WERI-Rb-1 (cell line): ENCODE results near the gene URM1.

Experiments
- DNase-seq: peaks from one replicate; pipeline ENCODE4 v3.0.0-alpha.2; 2020
- H3K27ac ChIP-seq: fragments of 250-450 bp; sonication (Bioruptor Pico); 2 replicates; pipeline ENCODE4 v1.5.1; 2020; ENCODE audit warnings: mild to moderate bottlenecking, moderate library complexity
- H3K27me3 ChIP-seq: fragments of 250-450 bp; sonication (Bioruptor Pico); 2 replicates; pipeline ENCODE4 v1.5.1; 2021; ENCODE audit warnings: mild to moderate bottlenecking, low read depth, moderate library complexity; ENCODE audit not compliant: insufficient read depth, severe bottlenecking
- H3K36me3 ChIP-seq: fragments of 250-450 bp; sonication (Bioruptor Pico); 2 replicates; pipeline ENCODE4 v1.5.1; 2020; ENCODE audit warnings: mild to moderate bottlenecking, moderate library complexity
- H3K4me3 ChIP-seq: 2 replicates; pipeline ENCODE4 v1.5.1; 2011; ENCODE audit warnings: low read depth, mild to moderate bottlenecking, control low read depth, low read length
- H3K9me3 ChIP-seq: fragments of 250-450 bp; sonication (Bioruptor Pico); 2 replicates; pipeline ENCODE4 v1.5.1; 2021; ENCODE audit warnings: mild to moderate bottlenecking, moderate library complexity; ENCODE audit not compliant: severe bottlenecking
- TF ChIP-seq, protein P1 (sequence below): IDR thresholded peaks from 2 replicates; pipeline ENCODE4 v1.5.1; 2011; ENCODE audit warnings: low read depth, mild to moderate bottlenecking, control low read depth, inconsistent platforms, low read length

Gene URM1

DNA sequence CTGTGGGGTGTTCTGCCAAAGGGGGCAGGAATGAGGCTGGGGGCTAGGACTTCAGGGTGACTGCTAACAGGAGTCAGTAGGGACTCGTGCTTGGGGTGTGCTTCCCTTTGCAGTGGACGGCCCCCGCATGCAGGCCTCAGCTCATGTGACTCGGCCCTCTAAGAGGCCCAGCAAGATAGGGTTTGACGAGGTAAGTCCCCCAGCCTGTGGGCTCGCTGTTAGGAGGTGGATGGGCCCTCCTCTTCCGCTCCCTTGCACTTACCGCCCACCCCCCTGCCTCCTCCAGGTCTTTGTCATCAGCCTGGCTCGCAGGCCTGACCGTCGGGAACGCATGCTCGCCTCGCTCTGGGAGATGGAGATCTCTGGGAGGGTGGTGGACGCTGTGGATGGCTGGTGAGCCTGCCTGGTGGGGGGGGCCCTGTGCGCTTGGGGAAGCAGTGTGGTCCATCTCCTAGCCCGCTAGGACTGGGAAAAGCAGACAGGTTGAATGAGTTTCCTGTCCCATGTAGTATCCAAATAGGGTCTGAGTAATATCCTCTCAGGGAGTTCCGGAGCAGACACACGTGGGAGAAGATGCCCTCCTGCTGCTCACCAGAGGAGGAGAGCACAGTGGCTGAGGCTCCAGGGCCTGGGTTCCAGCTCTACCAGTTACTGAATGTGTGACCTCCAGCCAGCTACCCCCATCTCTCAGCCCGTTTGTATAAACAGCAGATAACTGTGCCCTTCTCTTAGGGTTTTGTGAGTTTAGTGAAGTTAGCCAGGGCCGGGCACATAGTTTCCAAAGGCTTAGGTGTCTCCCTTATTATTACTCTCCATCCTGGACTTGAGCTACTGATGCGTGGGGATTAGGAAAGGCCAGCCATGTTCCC lies 57.7 kb downstream of the URM1 start:
- TF ChIP-seq, protein P1, sequence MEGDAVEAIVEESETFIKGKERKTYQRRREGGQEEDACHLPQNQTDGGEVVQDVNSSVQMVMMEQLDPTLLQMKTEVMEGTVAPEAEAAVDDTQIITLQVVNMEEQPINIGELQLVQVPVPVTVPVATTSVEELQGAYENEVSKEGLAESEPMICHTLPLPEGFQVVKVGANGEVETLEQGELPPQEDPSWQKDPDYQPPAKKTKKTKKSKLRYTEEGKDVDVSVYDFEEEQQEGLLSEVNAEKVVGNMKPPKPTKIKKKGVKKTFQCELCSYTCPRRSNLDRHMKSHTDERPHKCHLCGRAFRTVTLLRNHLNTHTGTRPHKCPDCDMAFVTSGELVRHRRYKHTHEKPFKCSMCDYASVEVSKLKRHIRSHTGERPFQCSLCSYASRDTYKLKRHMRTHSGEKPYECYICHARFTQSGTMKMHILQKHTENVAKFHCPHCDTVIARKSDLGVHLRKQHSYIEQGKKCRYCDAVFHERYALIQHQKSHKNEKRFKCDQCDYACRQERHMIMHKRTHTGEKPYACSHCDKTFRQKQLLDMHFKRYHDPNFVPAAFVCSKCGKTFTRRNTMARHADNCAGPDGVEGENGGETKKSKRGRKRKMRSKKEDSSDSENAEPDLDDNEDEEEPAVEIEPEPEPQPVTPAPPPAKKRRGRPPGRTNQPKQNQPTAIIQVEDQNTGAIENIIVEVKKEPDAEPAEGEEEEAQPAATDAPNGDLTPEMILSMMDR: no peak
- Histone ChIP-seq H3K9me3 (no peaks in the 10 kb centered on the region), H3K27ac (peak overlapping the region; percentile 73), H3K36me3 (peaks cover 35% of the 10 kb centered on the region), H3K4me3 (no peak overlapping the region), H3K27me3 (no peaks in the 10 kb centered on the region)
- DNase-seq: peak; percentile 28

DNA sequence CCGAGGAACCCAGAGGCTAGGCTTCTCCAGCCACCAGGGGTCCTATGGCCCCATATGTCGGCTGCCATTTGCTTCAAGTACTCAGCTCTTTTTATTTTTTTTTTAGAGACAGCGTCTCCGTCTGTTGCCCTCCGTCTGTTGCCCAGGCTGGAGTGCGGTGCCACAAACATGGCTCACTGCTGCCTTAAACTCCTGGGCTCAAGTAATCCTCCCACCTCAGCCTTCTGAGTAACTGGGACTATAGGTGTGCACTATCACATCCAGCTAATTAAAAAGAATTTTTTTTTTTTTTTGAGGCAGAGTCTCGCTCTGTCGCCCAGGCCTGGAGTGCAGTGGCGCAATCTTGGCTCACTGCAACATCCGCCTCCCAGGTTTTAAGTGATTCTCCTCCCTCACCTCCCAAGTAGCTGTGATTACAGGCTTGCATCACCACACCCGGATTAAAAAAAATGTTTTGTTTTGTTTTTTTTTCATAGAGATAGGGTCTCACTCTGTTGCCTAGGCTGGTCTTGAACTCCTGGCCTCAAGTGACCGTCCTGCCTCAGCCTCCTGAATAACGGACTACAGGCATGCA lies 58.4 kb downstream of the URM1 start:
- peak overlapping the region; percentile 73 for H3K27ac ChIP-seq

DNA sequence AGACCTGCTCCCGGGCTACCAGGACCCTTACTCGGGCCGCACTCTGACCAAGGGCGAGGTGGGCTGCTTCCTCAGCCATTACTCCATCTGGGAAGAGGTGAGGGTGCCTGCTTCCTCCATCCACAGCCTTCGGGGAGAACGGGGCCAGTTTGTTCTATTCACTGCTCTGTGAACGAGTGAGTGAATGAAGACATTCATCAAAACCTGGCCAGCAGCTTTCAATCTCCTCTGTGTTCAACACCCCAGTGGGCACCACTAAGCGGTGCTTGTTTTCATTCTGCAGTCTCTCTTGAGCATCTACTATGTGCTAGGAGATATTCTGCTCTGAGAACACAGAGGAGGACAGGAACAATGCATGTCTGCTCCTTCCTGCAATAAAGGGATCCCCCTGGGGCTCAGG lies 60.0 kb downstream of the URM1 start:
- no peak overlapping the region for H3K4me3 ChIP-seq
- no peaks in the 10 kb centered on the region for H3K27me3 ChIP-seq
- no peak for DNase-seq
- no peaks in the 10 kb centered on the region for H3K9me3 ChIP-seq
- peaks cover 38% of the 10 kb centered on the region for H3K36me3 ChIP-seq
- TF ChIP-seq, protein P1: no peak
- H3K27ac ChIP-seq: no peak overlapping the region

More for the DNA sequence above, 58.4 kb downstream of the URM1 start:
- H3K36me3 ChIP-seq: peaks cover 35% of the 10 kb centered on the region
- no peaks in the 10 kb centered on the region for H3K9me3 ChIP-seq
- H3K4me3 ChIP-seq: no peak overlapping the region
- no peaks in the 10 kb centered on the region for H3K27me3 ChIP-seq
- TF ChIP-seq, protein P1: peak; percentile 63
- peak; percentile 89 for DNase-seq

DNA sequence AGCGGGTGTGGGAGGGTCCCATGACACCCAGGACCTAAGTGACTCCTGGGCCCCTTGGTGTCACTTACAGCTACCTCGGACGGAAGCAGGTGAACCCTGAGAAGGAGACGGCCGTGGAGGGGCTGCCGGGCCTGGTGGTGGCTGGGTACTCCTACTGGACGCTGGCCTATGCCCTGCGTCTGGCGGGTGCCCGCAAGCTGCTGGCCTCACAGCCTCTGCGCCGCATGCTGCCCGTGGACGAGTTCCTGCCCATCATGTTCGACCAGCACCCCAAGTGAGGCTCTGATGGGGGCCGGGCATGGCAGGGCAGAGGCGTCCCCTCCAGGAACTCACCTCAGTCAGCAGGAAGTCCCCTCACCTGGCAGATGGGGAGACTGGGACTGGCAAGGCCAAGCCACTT lies 63.2 kb downstream of the URM1 start:
- no peaks in the 10 kb centered on the region for H3K9me3 ChIP-seq
- TF ChIP-seq, protein P1: no peak
- no peak overlapping the region for H3K4me3 ChIP-seq
- no peak overlapping the region; the same call in 1 of the 2 replicates for H3K27ac ChIP-seq
- H3K27me3 ChIP-seq: no peaks in the 10 kb centered on the region
- H3K36me3 ChIP-seq: peaks cover 32% of the 10 kb centered on the region
- no peak for DNase-seq

DNA sequence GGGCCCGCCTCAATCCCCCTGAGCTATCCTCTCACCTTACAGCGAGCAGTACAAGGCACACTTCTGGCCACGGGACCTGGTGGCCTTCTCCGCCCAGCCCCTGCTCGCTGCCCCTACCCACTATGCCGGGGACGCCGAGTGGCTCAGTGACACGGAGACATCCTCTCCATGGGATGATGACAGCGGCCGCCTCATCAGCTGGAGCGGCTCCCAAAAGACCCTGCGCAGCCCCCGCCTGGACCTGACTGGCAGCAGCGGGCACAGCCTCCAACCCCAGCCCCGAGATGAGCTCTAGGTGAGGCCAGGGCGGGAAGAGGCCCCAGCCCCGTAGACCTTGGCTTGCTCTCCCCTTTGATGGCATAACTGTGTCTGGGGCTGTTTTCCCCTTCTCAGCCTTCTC lies 64.4 kb downstream of the URM1 start:
- H3K4me3 ChIP-seq: no peak overlapping the region
- DNase-seq: no peak
- H3K36me3 ChIP-seq: peaks cover 27% of the 10 kb centered on the region
- TF ChIP-seq, protein P1: no peak
- peak overlapping the region; percentile 63 for H3K27ac ChIP-seq
- no peaks in the 10 kb centered on the region for H3K27me3 ChIP-seq
- peaks cover 3% of the 10 kb centered on the region for H3K9me3 ChIP-seq
